GM21528 (cell line): Measurements from ENCODE around the gene JUN.
"Not testable (repeated sequence)": the region's sequence is repeated elsewhere in the genome, so short reads cannot be mapped to it uniquely, and the experiment has no call there.

Experiments
- ATAC-seq: cut with Tn5 transposase; IDR thresholded peaks from one replicate; pipeline ENCODE4 v1.9.1; 2021; ENCODE audit warnings: mild to moderate bottlenecking, moderate library complexity; ENCODE audit not compliant: unreplicated experiment, low FRiP score

JUN gene

GRCh38 chr1:58809325-58810010, 25.6 kb upstream of the JUN start:
- ATAC-seq, result no peak

- ATAC-seq, result no peak
These were observed 24.2 kb upstream of the JUN start for GRCh38 chr1:58808077-58808476.

GRCh38 chr1:58805716-58806571, 22.1 kb upstream of the JUN start:
- ATAC-seq, result peak; percentile 60

- peak; percentile 7 for ATAC-seq
These were observed 21.2 kb upstream of the JUN start for GRCh38 chr1:58804853-58805565.

GRCh38 chr1:58803858-58804257, 20.0 kb upstream of the JUN start:
- no peak for ATAC-seq

GRCh38 chr1:58802640-58803399, 19.0 kb upstream of the JUN start:
- ATAC-seq, result no peak

GRCh38 chr1:58801286-58801685, 17.4 kb upstream of the JUN start:
- not testable (repeated sequence) for ATAC-seq

GRCh38 chr1:58799650-58800049, 15.8 kb upstream of the JUN start:
- no peak for ATAC-seq

GRCh38 chr1:58798910-58799442, 15.1 kb upstream of the JUN start:
- no peak for ATAC-seq

GRCh38 chr1:58796416-58796815, 12.6 kb upstream of the JUN start:
- no peak for ATAC-seq

GRCh38 chr1:58794585-58794984, 10.7 kb upstream of the JUN start:
- no peak for ATAC-seq

GRCh38 chr1:58792846-58793245, 9.0 kb upstream of the JUN start:
- no peak for ATAC-seq

GRCh38 chr1:58791106-58791505, 7.3 kb upstream of the JUN start:
- no peak for ATAC-seq

GRCh38 chr1:58789996-58790660, 6.3 kb upstream of the JUN start:
- ATAC-seq, result no peak

- ATAC-seq, result no peak
These were observed 5.5 kb upstream of the JUN start for GRCh38 chr1:58789322-58789856.

- ATAC-seq, result no peak
These were observed 4.4 kb upstream of the JUN start for GRCh38 chr1:58788259-58788658.

- ATAC-seq, result no peak
These were observed 3.0 kb upstream of the JUN start for GRCh38 chr1:58786927-58787245.

- ATAC-seq, result no peak
These were observed 2.5 kb upstream of the JUN start for GRCh38 chr1:58786184-58786926.

GRCh38 chr1:58785442-58786058, 1.7 kb upstream of the JUN start:
- ATAC-seq, result no peak
